Activated CD8-positive, alpha-beta T cell treated with anti-CD3 and anti-CD28 coated beads for 36 hours (primary cell): ENCODE measurements around the gene MYT1. TPM values are rescaled to one million over a fixed set of nuclear protein-coding genes. Genes with fewer than 3 reads are reported as not detected.
A peak's percentile ranks its signal among the peaks of the same experiment; 100 is the strongest.

Experiments
- ATAC-seq: fragments of 200-7000 bp; cut with Tn5 transposase; one replicate; pipeline ENCODE4 v1.10.0; 2021; ENCODE audit warnings: mild to moderate bottlenecking, moderate library complexity
- CTCF ChIA-PET: fragments of 350-600 bp; sonication (Branson Sonifier 250); formaldehyde crosslinking; loops from one replicate; lab custom pipeline; 2021; ENCODE audit warnings: antibody characterized with exemption; lab: Charles Lee
- POLR2A ChIA-PET: fragments of 350-600 bp; sonication (Branson Sonifier 250); formaldehyde crosslinking; loops from one replicate; lab custom pipeline; 2021; ENCODE audit warnings: antibody characterized with exemption; lab: Charles Lee
- DNase-seq: peaks from one replicate; pipeline ENCODE4 v3.0.0-alpha.2; 2020
- H3K27ac Mint-ChIP-seq: one replicate; pipeline ENCODE4 v1.8.0; 2021; ENCODE audit warnings: mild to moderate bottlenecking, mixed read lengths
- H3K27me3 Mint-ChIP-seq: one replicate; pipeline ENCODE4 v1.8.0; 2021; ENCODE audit warnings: mixed read lengths
- H3K36me3 Mint-ChIP-seq: one replicate; pipeline ENCODE4 v1.8.0; 2021; ENCODE audit warnings: low read depth, mixed read lengths
- H3K4me1 Mint-ChIP-seq: one replicate; pipeline ENCODE4 v1.8.0; 2021; ENCODE audit warnings: low read depth, mixed read lengths
- H3K4me3 Mint-ChIP-seq: one replicate; pipeline ENCODE4 v1.8.0; 2021; ENCODE audit warnings: mild to moderate bottlenecking, moderate library complexity, mixed read lengths
- H3K9me3 Mint-ChIP-seq: one replicate; pipeline ENCODE4 v1.8.0; 2021; ENCODE audit warnings: mixed read lengths
- CTCF ChIP-seq: fragments of 200-600 bp; IDR thresholded peaks from one replicate; pipeline ENCODE4 v1.8.0; 2022; ENCODE audit warnings: antibody characterized with exemption, mild to moderate bottlenecking
- intact Hi-C: fragments of 100-400 bp; cut with micrococcal nuclease; formaldehyde crosslinking; loops from one replicate; pipeline ENCODE4 v1.10.0; 2022
- total RNA-seq, 2 experiments: library from RNA; stranded (reverse); gene quantifications; one replicate each; pipeline ENCODE4 v1.2.3, GENCODE V29; 2021

The MYT1 gene
- total RNA-seq, 2 experiments from 2014 or later, result not detected

- peaks cover 49% of the 10 kb centered on the region for H3K4me1 Mint-ChIP-seq
- peaks cover 12% of the 10 kb centered on the region for H3K36me3 Mint-ChIP-seq
- H3K27ac Mint-ChIP-seq, result peak overlapping the region; percentile 92
- CTCF ChIA-PET, result interaction anchor here (0.7 to 4.9 kb wide), 7 partner anchors 8 to 218 kb away, joined by 3 to 45 read pairs (median 6); no protein-coding TSS in a partner anchor
- no peak for ATAC-seq
- POLR2A ChIA-PET, result interaction anchor here (0.6 to 1.3 kb wide), 8 partner anchors 10 to 1154 kb away, joined by 3 to 5 read pairs (median 4); no protein-coding TSS in a partner anchor
- intact Hi-C loops, result no loop called here
- H3K9me3 Mint-ChIP-seq, result no peaks in the 10 kb centered on the region
- no peak for TF ChIP-seq CTCF
- peak overlapping the region; percentile 82 for H3K4me3 Mint-ChIP-seq
- peaks cover 8% of the 10 kb centered on the region for H3K27me3 Mint-ChIP-seq
- DNase-seq, result no peak
Measured at GRCh38 chr20:64256282-64256935, 92.2 kb downstream of the MYT1 start.

GRCh38 chr20:64257107-64257757 lies 93.0 kb downstream of the MYT1 start:
- TF ChIP-seq CTCF, result no peak
- Mint-ChIP-seq H3K27ac (peak overlapping the region; percentile 92), H3K27me3 (peaks cover 5% of the 10 kb centered on the region), H3K36me3 (peaks cover 12% of the 10 kb centered on the region), H3K4me1 (peaks cover 53% of the 10 kb centered on the region), H3K4me3 (peak overlapping the region; percentile 82), H3K9me3 (no peaks in the 10 kb centered on the region)
- ATAC-seq (no peak), DNase-seq (no peak)
- ChIA-PET POLR2A (interaction anchor here (0.9 kb wide), 1 partner anchor 11 kb away, joined by 3 read pairs; no protein-coding TSS in a partner anchor), CTCF (interaction anchor here (1.8 to 4.9 kb wide), 4 partner anchors 11 to 219 kb away, joined by 4 to 45 read pairs (median 8); no protein-coding TSS in a partner anchor)
- intact Hi-C loops, result no loop called here

GRCh38 chr20:64258071-64258823 lies 94.0 kb downstream of the MYT1 start:
- no peak for DNase-seq
- intact Hi-C loops, result no loop called here
- no peaks in the 10 kb centered on the region for H3K27me3 Mint-ChIP-seq
- POLR2A ChIA-PET, result interaction anchor here (0.7 to 0.9 kb wide), 2 partner anchors 41 to 1044 kb away, joined by 3 to 5 read pairs; no protein-coding TSS in a partner anchor
- H3K4me3 Mint-ChIP-seq, result no peak overlapping the region
- no peak for TF ChIP-seq CTCF
- ATAC-seq, result no peak
- CTCF ChIA-PET, result interaction anchor here (0.9 to 4.9 kb wide), 4 partner anchors 10 to 156 kb away, joined by 3 to 45 read pairs (median 6); no protein-coding TSS in a partner anchor
- H3K4me1 Mint-ChIP-seq, result peaks cover 61% of the 10 kb centered on the region
- no peaks in the 10 kb centered on the region for H3K9me3 Mint-ChIP-seq
- no peak overlapping the region for H3K27ac Mint-ChIP-seq
- peaks cover 12% of the 10 kb centered on the region for H3K36me3 Mint-ChIP-seq

- ChIA-PET POLR2A (no interaction called here), CTCF (interaction anchor here (4.9 kb wide), 1 partner anchor 24 kb away, joined by 45 read pairs; no protein-coding TSS in a partner anchor)
- H3K4me3 Mint-ChIP-seq, result no peak overlapping the region
- no peaks in the 10 kb centered on the region for H3K27me3 Mint-ChIP-seq
- peaks cover 13% of the 10 kb centered on the region for H3K36me3 Mint-ChIP-seq
- no peaks in the 10 kb centered on the region for H3K9me3 Mint-ChIP-seq
- intact Hi-C loops, result no loop called here
- TF ChIP-seq CTCF, result no peak
- DNase-seq, result no peak
- peak overlapping the region; percentile 5 for H3K27ac Mint-ChIP-seq
- no peak for ATAC-seq
- peaks cover 75% of the 10 kb centered on the region for H3K4me1 Mint-ChIP-seq
Measured at GRCh38 chr20:64260239-64260638, 96.0 kb downstream of the MYT1 start.
